Hippocampal formation (tissue), 2 donors: Measurements from ENCODE around the gene BARX2.
"Not testable (repeated sequence)": the region's sequence is repeated elsewhere in the genome, so short reads cannot be mapped to it uniquely, and the experiment has no call there.

Source experiments
- DNase-seq, 2 donors: peaks; one replicate each; lab custom pipeline; 2025; lab: John Stamatoyannopoulos, UW

The BARX2 gene

GRCh38 chr11:129375751-129376657 lies at the start of gene BARX2:
Gene BARX2, plus strand, starts transcription at chr11:129375848. Its CDS starts 188 bp downstream, at chr11:129376036.
- peak; percentile 1 to 28 for DNase-seq

- no peak for DNase-seq
Measured at GRCh38 chr11:129326921-129327320, 48.7 kb upstream of the BARX2 start.

- DNase-seq, result not testable (repeated sequence)
Measured at GRCh38 chr11:129327708-129328107, 47.9 kb upstream of the BARX2 start.

GRCh38 chr11:129328756-129329155 lies 46.9 kb upstream of the BARX2 start:
- no peak for DNase-seq

GRCh38 chr11:129331217-129331616 lies 44.4 kb upstream of the BARX2 start:
- DNase-seq, result no peak

GRCh38 chr11:129331871-129332274 lies 43.8 kb upstream of the BARX2 start:
- DNase-seq, result peak; percentile 59 to 74

GRCh38 chr11:129333873-129334272 lies 41.8 kb upstream of the BARX2 start:
- DNase-seq, result no peak

GRCh38 chr11:129344301-129344940 lies 31.2 kb upstream of the BARX2 start:
- not testable (repeated sequence) for DNase-seq

- no peak for DNase-seq
Measured at GRCh38 chr11:129346916-129347315, 28.7 kb upstream of the BARX2 start.

- no peak for DNase-seq
Measured at GRCh38 chr11:129348813-129349212, 26.8 kb upstream of the BARX2 start.

GRCh38 chr11:129352676-129353075 lies 23.0 kb upstream of the BARX2 start:
- no peak for DNase-seq

- no peak for DNase-seq
Measured at GRCh38 chr11:129354691-129355090, 21.0 kb upstream of the BARX2 start.

GRCh38 chr11:129359748-129360147 lies 15.9 kb upstream of the BARX2 start:
- no peak for DNase-seq

GRCh38 chr11:129364143-129364654 lies 11.4 kb upstream of the BARX2 start:
- DNase-seq, result peak; percentile 55 to 69

GRCh38 chr11:129365816-129366215 lies 9.8 kb upstream of the BARX2 start:
- DNase-seq, result no peak

GRCh38 chr11:129366737-129367597 lies 8.7 kb upstream of the BARX2 start:
- no peak for DNase-seq

- no peak for DNase-seq
Measured at GRCh38 chr11:129368889-129369672, 6.6 kb upstream of the BARX2 start.

GRCh38 chr11:129370715-129371114 lies 4.9 kb upstream of the BARX2 start:
- no peak for DNase-seq

GRCh38 chr11:129372609-129373488 lies 2.8 kb upstream of the BARX2 start:
- no peak for DNase-seq

- DNase-seq, result no peak
Measured at GRCh38 chr11:129373489-129373953, 2.1 kb upstream of the BARX2 start.
